GM12878 (cell line): Measurements from ENCODE around the gene DSTYK.

ENCODE experiments used
- BRCA1 ChIP-seq: IDR thresholded peaks from 2 replicates; pipeline ENCODE4 v1.6.1; 2011; ENCODE audit warnings: low read depth, low read length, improper control_type of control experiment
- CTCF ChIP-seq, 3 experiments: IDR thresholded peaks in 2 of 3; conservative IDR thresholded peaks in 1 of 3; 2 replicates each; pipeline ENCODE4 v1.5.1; 2011; ENCODE audit warnings: low read depth in 3 of 3, low read length in 3 of 3, mild to moderate bottlenecking in 3 of 3, control low read depth in 2 of 3, moderate library complexity in 2 of 3, inconsistent platforms in 1 of 3, mixed read lengths in 1 of 3; ENCODE audit not compliant: control insufficient read depth in 2 of 3, insufficient read depth in 1 of 3; ENCODE audit errors: extremely low read depth in 1 of 3
- E4F1 ChIP-seq: fragments of 450-650 bp; IDR thresholded peaks from 2 replicates; pipeline ENCODE4 v1.6.1; 2018; ENCODE audit warnings: borderline replicate concordance, mild to moderate bottlenecking; ENCODE audit not compliant: partially characterized antibody
- EP300 ChIP-seq, 2 experiments: fragments of 150-350 bp in 1 of 2; IDR thresholded peaks; 2 replicates each; pipeline ENCODE4 v1.6.1; 2011 to 2012; ENCODE audit warnings: low read depth in 2 of 2, low read length in 2 of 2, borderline replicate concordance in 1 of 2, improper control_type of control experiment in 1 of 2, inconsistent platforms in 1 of 2; ENCODE audit not compliant: control insufficient read depth in 1 of 2
- MYC ChIP-seq: IDR thresholded peaks from 2 replicates; pipeline ENCODE4 v1.6.1; 2011; ENCODE audit warnings: mild to moderate bottlenecking, low read length, moderate library complexity, inconsistent platforms; ENCODE audit not compliant: insufficient read depth, insufficient replicate concordance, insufficient read length, severe bottlenecking
- POLR2A ChIP-seq: IDR thresholded peaks from 2 replicates; pipeline ENCODE4 v1.6.1; 2011; ENCODE audit warnings: low read depth, mild to moderate bottlenecking, low read length
- POLR2AphosphoS5 ChIP-seq: IDR thresholded peaks from 2 replicates; pipeline ENCODE4 v1.6.1; 2011; ENCODE audit warnings: mild to moderate bottlenecking, low read length, inconsistent platforms
- RAD21 ChIP-seq: IDR thresholded peaks from 2 replicates; pipeline ENCODE4 v1.6.1; 2011; ENCODE audit warnings: mild to moderate bottlenecking, low read depth, low read length, moderate library complexity; ENCODE audit not compliant: insufficient read depth
- YY1 ChIP-seq: IDR thresholded peaks from 2 replicates; pipeline ENCODE4 v1.6.1; 2011; ENCODE audit warnings: low read depth, mild to moderate bottlenecking, low read length
- ZNF24 ChIP-seq: fragments of 450-650 bp; IDR thresholded peaks from 2 replicates; pipeline ENCODE4 v1.6.1; 2017; ENCODE audit warnings: antibody characterized with exemption, mild to moderate bottlenecking
- TF ChIP-seq, protein P1 (sequence below): IDR thresholded peaks from 2 replicates; pipeline ENCODE4 v1.6.1; 2011; ENCODE audit warnings: borderline replicate concordance, low read depth, mild to moderate bottlenecking, moderate library complexity, low read length; ENCODE audit not compliant: insufficient read depth, poor library complexity, severe bottlenecking

- peak in 2 of 3 experiments; percentile 51 to 62; a peak in 4 of 6 replicates for TF ChIP-seq CTCF (IDR thresholded peaks at IDR 0.05 in 2 of 3, conservative IDR thresholded peaks at IDR 0.05 in 1 of 3; ENCODE audit: control insufficient read depth in 2 of 3, extremely low read depth in 1 of 3, insufficient read depth in 1 of 3, low read depth in 3 of 3, low read length in 3 of 3)
- TF ChIP-seq E4F1 = no peak
- TF ChIP-seq ZNF24 = no peak
- no peak for TF ChIP-seq POLR2AphosphoS5
- TF ChIP-seq MYC = no peak
- TF ChIP-seq RAD21 = peak; percentile 70
- TF ChIP-seq YY1 = no peak
- TF ChIP-seq, protein P1, sequence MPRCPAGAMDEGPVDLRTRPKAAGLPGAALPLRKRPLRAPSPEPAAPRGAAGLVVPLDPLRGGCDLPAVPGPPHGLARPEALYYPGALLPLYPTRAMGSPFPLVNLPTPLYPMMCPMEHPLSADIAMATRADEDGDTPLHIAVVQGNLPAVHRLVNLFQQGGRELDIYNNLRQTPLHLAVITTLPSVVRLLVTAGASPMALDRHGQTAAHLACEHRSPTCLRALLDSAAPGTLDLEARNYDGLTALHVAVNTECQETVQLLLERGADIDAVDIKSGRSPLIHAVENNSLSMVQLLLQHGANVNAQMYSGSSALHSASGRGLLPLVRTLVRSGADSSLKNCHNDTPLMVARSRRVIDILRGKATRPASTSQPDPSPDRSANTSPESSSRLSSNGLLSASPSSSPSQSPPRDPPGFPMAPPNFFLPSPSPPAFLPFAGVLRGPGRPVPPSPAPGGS = no peak
- TF ChIP-seq POLR2A = no peak
- TF ChIP-seq BRCA1 = no peak
- no peak for TF ChIP-seq EP300 (IDR thresholded peaks at IDR 0.05; ENCODE audit: borderline replicate concordance in 1 of 2, control insufficient read depth in 1 of 2, low read depth in 2 of 2, low read length in 2 of 2)
Observed at GRCh38 chr1:205229399-205229871, 17.9 kb upstream of the DSTYK start.
